ENCODE measurements around the gene PPP1CA. TPM values are rescaled to one million over a fixed set of nuclear protein-coding genes. Genes with fewer than 3 reads are reported as not detected.

The PPP1CA gene
- total and polyA plus RNA-seq, 2 donors (not counting 1 experiment from before 2014, with no cell fraction given) = 218 to 251 TPM

DNA sequence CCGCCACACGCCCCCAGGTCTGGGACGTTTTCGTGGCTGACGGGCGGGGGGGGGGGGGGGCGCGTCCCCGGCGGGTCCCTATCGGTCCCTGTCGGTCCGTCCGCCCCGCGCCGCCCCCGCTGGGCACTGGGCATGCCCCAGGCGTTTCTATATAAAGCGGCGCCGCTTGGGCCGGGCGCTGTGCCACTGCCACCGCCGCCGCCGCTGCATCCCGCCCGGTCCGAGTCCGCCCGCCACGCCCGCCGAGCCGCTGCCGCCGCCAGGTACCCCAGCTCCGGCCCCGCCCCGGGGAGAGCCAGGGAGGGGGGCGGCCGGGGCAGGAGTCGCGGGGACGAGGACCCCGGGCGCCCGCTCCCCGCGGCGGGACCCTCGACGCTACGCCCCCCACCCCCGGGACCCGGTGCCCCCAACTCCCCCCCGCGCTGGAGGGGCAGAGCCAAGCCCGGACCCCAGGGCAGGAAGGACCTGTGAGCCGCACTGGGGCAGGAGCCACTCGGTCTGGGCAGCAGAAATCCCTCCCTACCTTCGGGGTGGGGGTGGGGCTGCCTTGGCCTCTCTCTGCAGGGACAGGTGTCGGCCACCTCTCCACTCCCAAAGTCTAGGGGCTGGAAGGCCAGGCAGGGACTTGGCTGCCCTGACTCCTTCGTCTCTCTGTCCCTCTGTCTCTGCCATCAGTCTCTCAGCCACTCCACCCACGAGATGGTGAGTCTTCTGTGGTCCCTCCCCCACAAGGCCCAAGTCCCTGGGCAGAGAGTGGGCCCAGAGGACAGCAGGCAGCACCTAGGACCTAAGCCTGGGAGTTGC, 14.0 kb upstream of the PPP1CA start, which contains the start of gene CARNS1:
Gene CARNS1 (plus strand): TSS at position 178 of the 804 bp plus-strand sequence. CDS start 522 bp downstream, at position 700.
- H2AFZ ChIP-seq (ENCODE audit: insufficient read depth, low read depth, low read length, poor library complexity, severe bottlenecking) = peak within 1 kb of the TSS; percentile 72
- ATAC-seq (ENCODE audit: low read depth) (no peak), DNase-seq (no peak)
- peaks cover 81% of the 10 kb centered on the region for H3K4me1 Mint-ChIP-seq
- H3K79me2 ChIP-seq (ENCODE audit: control insufficient read depth, insufficient read depth, low read length) = peaks cover 34% of the 10 kb centered on the region
- H3K27ac Mint-ChIP-seq = peak within 1 kb of the TSS; percentile 98
- CTCF ChIA-PET = interaction anchor here (1.3 to 10.4 kb wide), 2 partner anchors 9 to 13 kb away, joined by 3 to 121 read pairs; partner anchors contain the start of genes PPP1CA and TBC1D10C
- H3K9me3 ChIP-seq (ENCODE audit: control extremely low read depth in 1 of 3, control insufficient read depth in 2 of 3, insufficient read depth in 1 of 3, low read length in 2 of 3) = peaks cover 0 to 2% (median 0%) of the 10 kb centered on the region in 3 donors
- peak within 1 kb of the TSS in 4 of 5 experiments; percentile 40 to 62 (median 54) for H3K4me3 ChIP-seq (ENCODE audit: control extremely low read depth in 1 of 5, extremely low read depth in 1 of 5, insufficient read depth in 1 of 5, low read depth in 2 of 5, low read length in 4 of 5)
- H3K27ac ChIP-seq (ENCODE audit: low read length in 2 of 2) = peak within 1 kb of the TSS; percentile 56 to 71
- WGBS (ENCODE audit: insufficient coverage) = 9% methylated on average over 61 of the region's 67 CpGs
- H3K9me3 Mint-ChIP-seq (ENCODE audit: insufficient read depth) = no peaks in the 10 kb centered on the region
- POLR2A ChIA-PET = interaction anchor here (1.1 to 10.7 kb wide), 3 partner anchors 12 to 115 kb away, joined by 3 to 195 read pairs (median 4); partner anchors contain the start of genes PPP1CA and TBC1D10C
- H3K27me3 ChIP-seq (replicated peaks in 1 of 4; ENCODE audit: control extremely low read depth in 1 of 4, control insufficient read depth in 3 of 4, insufficient read depth in 4 of 4, low read length in 3 of 4) = no peaks in the 10 kb centered on the region
- peak within 1 kb of the TSS; percentile 89 for H3K4me3 Mint-ChIP-seq
- H4K20me1 ChIP-seq (ENCODE audit: control insufficient read depth, insufficient read depth, low read length, poor library complexity, severe bottlenecking) = no peaks in the 10 kb centered on the region
- H3K27me3 Mint-ChIP-seq = no peaks in the 10 kb centered on the region
- H3K4me2 ChIP-seq (replicated peaks; ENCODE audit: low read depth, low read length, poor library complexity, severe bottlenecking) = peak within 1 kb of the TSS; percentile 95
- H3K9ac ChIP-seq (ENCODE audit: low read length) = peak within 1 kb of the TSS; percentile 61
- intact Hi-C loops (cut with micrococcal nuclease) = no loop called here
- TF ChIP-seq, protein P1, sequence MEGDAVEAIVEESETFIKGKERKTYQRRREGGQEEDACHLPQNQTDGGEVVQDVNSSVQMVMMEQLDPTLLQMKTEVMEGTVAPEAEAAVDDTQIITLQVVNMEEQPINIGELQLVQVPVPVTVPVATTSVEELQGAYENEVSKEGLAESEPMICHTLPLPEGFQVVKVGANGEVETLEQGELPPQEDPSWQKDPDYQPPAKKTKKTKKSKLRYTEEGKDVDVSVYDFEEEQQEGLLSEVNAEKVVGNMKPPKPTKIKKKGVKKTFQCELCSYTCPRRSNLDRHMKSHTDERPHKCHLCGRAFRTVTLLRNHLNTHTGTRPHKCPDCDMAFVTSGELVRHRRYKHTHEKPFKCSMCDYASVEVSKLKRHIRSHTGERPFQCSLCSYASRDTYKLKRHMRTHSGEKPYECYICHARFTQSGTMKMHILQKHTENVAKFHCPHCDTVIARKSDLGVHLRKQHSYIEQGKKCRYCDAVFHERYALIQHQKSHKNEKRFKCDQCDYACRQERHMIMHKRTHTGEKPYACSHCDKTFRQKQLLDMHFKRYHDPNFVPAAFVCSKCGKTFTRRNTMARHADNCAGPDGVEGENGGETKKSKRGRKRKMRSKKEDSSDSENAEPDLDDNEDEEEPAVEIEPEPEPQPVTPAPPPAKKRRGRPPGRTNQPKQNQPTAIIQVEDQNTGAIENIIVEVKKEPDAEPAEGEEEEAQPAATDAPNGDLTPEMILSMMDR (IDR thresholded peaks at IDR 0.05) = no peak
- no peak for TF ChIP-seq EZH2 (IDR thresholded peaks at IDR 0.05; ENCODE audit: borderline replicate concordance, insufficient read depth, low read depth, low read length, poor library complexity, severe bottlenecking)
- no peaks in the 10 kb centered on the region for H3K36me3 ChIP-seq (replicated peaks in 1 of 2; ENCODE audit: control extremely low read depth in 1 of 2, control insufficient read depth in 1 of 2, extremely low read depth in 1 of 2, insufficient read depth in 2 of 2, low read length in 1 of 2)
- peaks cover 86 to 93% of the 10 kb centered on the region in 2 donors for H3K4me1 ChIP-seq (ENCODE audit: control insufficient read depth in 2 of 2, insufficient read depth in 2 of 2, low read length in 2 of 2)

Measured in B cell (primary cell).